ENCODE data around the gene TACR2.
A peak's percentile ranks its signal among the peaks of the same experiment; 100 is the strongest.

Gene TACR2

DNA sequence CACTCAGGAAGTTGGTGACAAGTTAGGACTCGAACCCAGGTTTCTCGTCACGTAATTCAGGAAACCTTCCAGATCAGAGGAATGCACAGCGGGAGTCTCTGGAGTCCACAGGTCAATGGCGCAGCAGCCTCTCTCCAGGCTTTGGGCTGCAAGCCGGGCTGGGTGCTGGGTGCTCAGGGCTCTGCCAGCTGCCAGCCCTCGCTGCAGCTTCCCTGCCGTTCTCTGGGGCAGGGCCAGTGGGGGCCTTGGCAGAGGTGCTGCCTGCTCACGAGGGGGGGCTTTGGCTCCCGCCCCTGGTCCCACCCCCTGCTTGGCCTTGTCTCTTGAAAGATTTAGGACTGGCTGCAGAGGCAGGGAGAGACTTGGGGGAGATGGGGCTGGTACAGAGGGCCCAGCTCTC is at the start of gene TACR2:
Gene TACR2, minus strand, starts transcription at position 224 of the 400 bp plus-strand sequence. CDS start 595 bp downstream, outside the sequence.
- no peak for DNase-seq

GRCh38 chr10:69466158-69466490 is 49.4 kb upstream of the TACR2 start:
- no peak for DNase-seq

GRCh38 chr10:69465457-69466157 is 48.9 kb upstream of the TACR2 start:
- DNase-seq = no peak

- no peak for DNase-seq
Observed at GRCh38 chr10:69464801-69465401, 48.2 kb upstream of the TACR2 start.

DNA sequence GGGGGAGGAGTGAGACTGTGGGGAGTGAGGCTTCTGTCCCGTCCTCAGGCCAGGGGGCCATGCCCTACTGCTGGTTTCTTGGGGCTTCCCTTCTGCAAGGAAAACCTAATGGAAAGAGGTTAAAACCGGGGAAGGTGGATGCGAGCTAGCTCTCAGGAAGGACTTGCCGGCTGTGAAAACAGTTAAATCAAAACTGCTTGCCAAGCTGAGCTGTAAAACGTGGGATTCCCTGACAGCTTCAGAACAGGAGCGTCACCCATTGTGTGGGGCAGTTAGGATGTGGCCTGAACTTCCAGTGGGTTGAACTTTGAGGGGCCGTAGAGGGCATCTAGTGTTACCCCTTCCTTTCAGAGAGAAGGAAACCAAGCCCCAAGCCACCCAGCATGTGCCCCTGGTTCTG is 47.7 kb upstream of the TACR2 start:
- no peak for DNase-seq

GRCh38 chr10:69463886-69464285 is 47.2 kb upstream of the TACR2 start:
- DNase-seq = no peak

DNA sequence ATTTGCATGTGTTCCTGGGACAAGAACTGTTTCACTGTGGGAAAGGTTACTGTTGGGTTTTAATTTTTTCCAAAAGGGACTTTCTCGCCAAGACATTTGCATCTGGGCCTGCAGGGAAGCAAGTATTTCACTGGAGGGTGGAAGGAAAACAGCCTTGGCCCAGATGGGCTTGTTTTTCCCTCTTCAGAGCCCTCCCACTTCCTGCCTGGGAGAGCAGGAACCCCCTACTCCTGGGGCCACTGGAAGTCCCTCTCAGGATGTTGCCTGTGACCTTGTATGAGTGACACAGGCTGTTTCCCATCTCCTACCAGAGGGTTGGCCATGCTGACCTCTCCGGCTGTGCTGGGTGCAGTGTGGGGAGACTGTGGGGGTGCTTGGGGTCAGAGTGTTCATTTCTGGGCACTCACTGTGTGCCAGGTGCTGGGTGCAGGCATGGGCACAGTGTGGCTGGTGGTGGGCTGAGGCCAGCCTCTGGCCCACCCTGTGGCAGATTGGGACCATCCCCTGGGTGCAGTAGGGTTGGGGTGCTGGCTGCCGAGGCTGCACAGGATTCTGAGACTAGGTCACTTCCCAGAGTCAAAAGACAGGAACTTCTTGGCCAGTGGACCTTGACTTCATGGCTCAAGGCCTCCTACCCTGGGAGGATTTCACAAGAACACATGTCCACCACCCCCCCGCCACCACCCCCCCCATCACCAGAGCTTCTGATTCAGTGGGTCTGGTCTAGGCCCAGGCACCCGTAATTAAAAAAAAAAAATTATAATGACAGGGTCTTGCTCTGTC is 44.7 kb upstream of the TACR2 start:
- DNase-seq = no peak

GRCh38 chr10:69460576-69461242 is 44.0 kb upstream of the TACR2 start:
- no peak for DNase-seq

- no peak for DNase-seq
Observed at GRCh38 chr10:69459893-69460575, 43.3 kb upstream of the TACR2 start.

DNA sequence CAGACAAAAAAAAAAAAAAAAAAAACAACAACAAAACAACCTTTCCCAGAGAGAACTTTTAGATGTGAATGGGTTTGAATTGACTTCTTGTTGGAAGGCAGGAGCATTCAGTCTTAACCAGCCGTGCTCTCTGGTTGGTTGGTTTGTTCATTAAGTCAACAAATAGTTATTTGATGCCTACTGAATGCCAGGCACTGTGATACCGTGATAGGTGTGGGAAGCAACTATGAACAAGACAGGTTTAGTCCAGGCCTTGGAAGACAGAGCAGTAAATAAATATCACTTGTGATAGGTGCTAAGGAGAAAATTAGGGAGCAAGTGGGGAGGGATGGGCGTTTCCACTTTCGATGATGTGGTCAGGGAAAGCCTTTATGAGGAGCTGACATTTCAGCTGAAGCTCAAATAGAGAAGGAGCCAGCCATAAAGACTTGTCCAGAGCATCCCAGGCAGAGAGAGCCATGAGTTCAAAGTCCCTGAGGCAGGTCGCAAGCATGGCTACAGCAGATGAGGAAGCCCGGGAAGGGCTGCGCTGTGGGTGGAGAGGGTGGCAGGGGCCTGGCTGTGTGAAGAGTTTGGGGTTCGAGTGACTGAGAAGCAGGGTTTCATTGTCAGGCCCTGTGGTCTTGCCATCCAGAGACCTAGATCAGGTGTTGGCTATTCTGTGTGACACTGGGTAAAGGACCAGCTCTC is 42.5 kb upstream of the TACR2 start:
- no peak for DNase-seq

DNA sequence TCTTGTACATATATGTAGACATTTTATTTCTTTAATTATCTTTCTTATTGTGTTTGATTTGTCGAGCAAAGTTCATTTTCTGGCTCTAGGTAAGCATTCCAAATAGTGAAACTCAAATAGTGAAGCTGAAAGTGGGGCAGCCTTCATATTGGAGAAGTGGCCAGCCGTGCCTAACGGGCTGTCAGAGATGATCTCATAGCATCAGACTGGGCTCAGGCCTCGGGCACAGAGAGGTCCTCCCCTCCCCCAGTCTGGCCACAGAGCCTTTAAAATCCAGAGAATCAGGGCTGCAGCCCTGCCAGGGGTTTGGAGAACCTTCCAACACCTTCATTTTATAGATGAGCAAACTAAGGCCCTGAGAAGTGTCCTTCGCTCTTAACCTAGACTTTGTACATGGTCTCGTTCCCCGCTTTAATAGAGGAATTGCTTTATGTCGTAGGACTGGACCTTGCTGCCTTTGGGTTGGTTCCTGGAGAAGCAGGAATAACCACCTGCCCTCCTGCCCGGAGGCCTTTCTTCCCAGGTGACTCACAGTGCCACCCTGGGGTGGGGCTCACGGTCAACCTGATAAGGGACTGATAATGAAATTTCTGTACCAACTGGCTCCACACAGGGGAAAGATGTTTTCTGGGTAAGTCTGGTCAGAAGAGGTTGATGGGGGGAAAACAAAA is 41.8 kb upstream of the TACR2 start:
- DNase-seq = no peak

- no peak for DNase-seq
Observed at GRCh38 chr10:69457771-69458237, 41.1 kb upstream of the TACR2 start.

GRCh38 chr10:69456880-69457693 is 40.4 kb upstream of the TACR2 start:
- no peak for DNase-seq

GRCh38 chr10:69455006-69455763 is 38.5 kb upstream of the TACR2 start:
- no peak for DNase-seq

DNA sequence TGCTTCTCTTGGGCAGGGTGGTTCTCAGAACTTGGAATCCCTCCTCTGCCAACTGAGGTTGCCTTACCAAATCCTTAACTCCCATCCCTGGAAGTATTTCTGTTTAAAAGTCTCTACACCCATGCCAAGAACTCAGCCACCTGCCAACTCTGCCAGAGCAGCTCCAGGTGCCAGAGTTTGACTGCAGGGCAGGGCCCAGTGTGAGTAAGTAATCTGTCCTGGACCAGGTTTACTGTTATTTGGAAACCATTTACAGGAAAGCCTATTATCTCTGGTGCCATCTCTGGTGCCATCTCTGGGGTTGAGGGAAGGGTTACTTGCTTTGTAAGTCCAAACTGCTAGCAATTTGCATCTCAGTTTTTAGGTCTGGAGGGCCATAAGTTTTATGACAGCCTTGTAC is 37.1 kb upstream of the TACR2 start:
- DNase-seq = no peak

GRCh38 chr10:69452676-69453415 is 36.1 kb upstream of the TACR2 start:
- DNase-seq = no peak

DNA sequence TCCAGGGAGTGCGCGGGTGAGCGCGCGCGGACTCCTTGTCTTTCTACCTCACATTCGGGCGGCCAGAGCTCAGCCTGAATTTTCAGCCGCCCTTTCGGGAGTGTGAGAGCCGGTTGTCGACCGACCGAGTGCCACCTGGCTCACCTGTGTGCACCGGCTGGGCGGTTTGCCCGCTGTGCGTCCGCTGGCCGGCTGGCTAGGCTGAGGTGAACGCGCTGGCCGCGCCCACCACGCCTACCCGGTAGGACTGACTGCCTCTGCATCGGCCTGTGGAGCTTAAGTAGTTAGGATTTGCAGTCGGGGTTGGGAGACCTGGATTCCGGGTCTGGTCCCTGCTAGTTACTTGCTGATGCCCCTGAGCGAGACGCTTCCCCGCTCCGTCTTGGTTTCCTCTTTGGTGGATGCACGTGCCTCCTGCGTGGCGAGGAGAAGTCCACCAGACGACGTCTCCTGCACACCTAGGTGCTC is 35.1 kb upstream of the TACR2 start:
- DNase-seq = no peak

DNA sequence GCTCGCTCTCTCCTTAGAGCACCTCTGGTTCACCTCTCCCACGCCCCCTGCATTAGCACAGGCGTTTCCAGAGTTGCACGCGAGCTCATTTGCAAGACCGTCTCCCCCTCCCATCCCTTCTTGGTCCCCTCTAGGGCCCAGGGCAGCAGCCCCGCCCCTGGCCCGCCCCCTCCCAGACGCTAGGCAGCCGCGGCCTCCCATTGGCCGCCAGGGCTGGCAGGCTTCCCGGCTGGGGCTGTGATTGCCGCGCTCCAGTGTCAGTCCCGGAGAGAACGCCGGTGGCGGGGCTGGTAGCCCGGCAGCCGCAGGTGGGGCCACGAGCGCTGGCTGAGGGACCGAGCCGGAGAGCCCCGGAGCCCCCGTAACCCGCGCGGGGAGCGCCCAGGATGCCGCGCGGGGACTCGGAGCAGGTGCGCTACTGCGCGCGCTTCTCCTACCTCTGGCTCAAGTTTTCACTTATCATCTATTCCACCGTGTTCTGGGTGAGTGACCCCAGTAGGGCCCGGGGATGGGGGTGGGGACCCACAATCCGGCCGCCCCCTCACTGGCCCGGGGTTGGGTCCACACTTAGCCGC is 34.6 kb upstream of the TACR2 start, which contains the start of gene TSPAN15:
Gene TSPAN15, plus strand, starts transcription at position 257 of the 575 bp plus-strand sequence. Its CDS starts 130 bp downstream, at position 387.
- DNase-seq = peak; percentile 83 to 85
